Central memory CD8-positive, alpha-beta T cell (primary cell): ENCODE measurements around the gene ADAMTS1.

Experiments used
- ATAC-seq: fragments of 150-1000 bp; cut with Tn5 transposase; replicated peaks from 2 replicates; pipeline ENCODE4 v1.10.0; 2022; ENCODE audit warnings: mild to moderate bottlenecking, moderate FRiP score, moderate number of reproducible peaks; ENCODE audit not compliant: poor library complexity, severe bottlenecking; ENCODE audit errors: extremely low read depth
- DNase-seq, 2 donors: peaks; one replicate each; pipeline ENCODE4 v3.0.0; 2021; ENCODE audit warnings: low spot score in 2 of 2
- H3K27ac Mint-ChIP-seq: one replicate; pipeline ENCODE4 v1.8.0; 2022; ENCODE audit warnings: low read depth, mild to moderate bottlenecking, moderate library complexity, mixed read lengths
- H3K27me3 Mint-ChIP-seq: one replicate; pipeline ENCODE4 v1.8.0; 2022; ENCODE audit warnings: mixed read lengths
- H3K36me3 Mint-ChIP-seq: one replicate; pipeline ENCODE4 v1.8.0; 2022; ENCODE audit warnings: mild to moderate bottlenecking, moderate library complexity, mixed read lengths; ENCODE audit not compliant: insufficient read depth
- H3K4me1 Mint-ChIP-seq: one replicate; pipeline ENCODE4 v1.8.0; 2022; ENCODE audit warnings: mixed read lengths
- H3K4me3 Mint-ChIP-seq: one replicate; pipeline ENCODE4 v1.8.0; 2022; ENCODE audit warnings: mild to moderate bottlenecking, moderate library complexity, mixed read lengths
- H3K9me3 Mint-ChIP-seq: one replicate; pipeline ENCODE4 v1.8.0; 2022; ENCODE audit warnings: mixed read lengths

ADAMTS1 gene

DNA sequence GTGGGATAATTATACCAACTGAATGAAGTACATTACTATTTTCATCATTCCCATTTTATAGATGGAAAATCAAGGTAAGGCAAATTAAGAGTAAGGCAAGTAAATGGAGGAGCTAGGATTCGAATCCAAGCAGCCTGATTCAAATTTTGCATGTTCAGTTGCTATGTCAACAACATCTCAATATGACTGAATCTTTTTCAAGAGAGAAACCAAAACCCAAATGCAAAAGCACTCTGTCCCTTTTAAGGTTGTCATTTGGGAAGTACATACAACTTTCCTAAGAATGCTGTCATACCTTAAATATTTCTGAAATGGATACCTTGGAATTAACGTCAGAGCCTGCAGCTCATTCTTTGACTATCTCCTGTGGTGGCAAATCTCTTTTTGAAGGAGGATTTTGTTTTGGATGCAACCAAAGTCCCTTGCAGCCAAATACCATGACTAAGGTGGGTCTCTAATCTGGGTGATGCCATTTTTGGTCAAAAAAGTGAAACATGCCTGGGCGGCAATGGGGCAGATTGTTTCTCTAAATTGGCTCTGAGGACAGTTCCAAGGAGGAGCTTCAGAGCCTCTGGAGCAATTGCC, 25.4 kb downstream of the ADAMTS1 start:
- Mint-ChIP-seq H3K27ac (no peak overlapping the region), H3K36me3 (no peaks in the 10 kb centered on the region), H3K9me3 (peaks cover 7% of the 10 kb centered on the region), H3K27me3 (no peaks in the 10 kb centered on the region), H3K4me3 (no peak overlapping the region), H3K4me1 (no peaks in the 10 kb centered on the region)
- ATAC-seq: no peak
- no peak for DNase-seq

DNA sequence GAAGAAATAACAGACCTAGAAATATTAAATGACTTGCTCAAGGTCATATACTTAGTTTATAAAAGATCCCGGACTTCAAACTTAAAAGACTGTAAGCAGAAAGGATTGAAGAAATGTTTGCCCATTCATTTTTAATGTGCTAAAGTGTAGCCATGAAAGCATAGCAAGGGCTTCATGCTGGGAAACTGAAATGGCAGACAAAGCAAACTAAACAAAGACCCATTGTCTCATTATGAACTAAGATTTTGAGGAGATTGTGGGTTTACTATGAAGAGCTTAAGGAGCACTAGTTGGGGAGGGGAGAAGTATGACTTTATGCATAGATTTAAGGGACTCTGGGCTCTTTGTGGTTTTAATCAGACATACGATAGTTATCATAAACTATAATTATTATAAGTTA, 26.3 kb downstream of the ADAMTS1 start:
- Mint-ChIP-seq H3K9me3 (peaks cover 7% of the 10 kb centered on the region), H3K4me1 (no peaks in the 10 kb centered on the region), H3K36me3 (no peaks in the 10 kb centered on the region), H3K4me3 (no peak overlapping the region), H3K27me3 (no peaks in the 10 kb centered on the region), H3K27ac (no peak overlapping the region)
- no peak for ATAC-seq
- DNase-seq: no peak

DNA sequence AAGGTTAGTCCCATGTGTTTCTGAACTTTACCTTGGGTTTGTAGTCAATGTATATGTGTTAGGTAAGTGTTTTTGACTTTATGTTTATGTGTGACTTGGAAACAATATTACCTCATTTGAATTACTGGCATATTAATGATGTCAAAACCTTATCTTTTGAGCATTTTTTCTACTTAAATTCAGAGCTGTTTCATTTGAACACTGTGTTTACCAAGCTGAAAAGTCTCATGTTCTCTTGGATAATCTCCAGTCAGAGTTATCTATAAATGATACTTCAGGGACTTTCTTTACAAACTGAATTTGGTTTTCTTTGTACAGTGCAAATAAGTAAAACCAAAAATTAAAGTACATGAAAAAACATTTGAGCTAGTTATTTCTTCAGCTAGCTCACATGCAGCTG, 30.0 kb downstream of the ADAMTS1 start:
- Mint-ChIP-seq H3K4me3 (no peak overlapping the region), H3K27me3 (no peaks in the 10 kb centered on the region), H3K36me3 (no peaks in the 10 kb centered on the region), H3K9me3 (no peaks in the 10 kb centered on the region), H3K4me1 (no peaks in the 10 kb centered on the region), H3K27ac (no peak overlapping the region)
- DNase-seq: no peak
- ATAC-seq: no peak

DNA sequence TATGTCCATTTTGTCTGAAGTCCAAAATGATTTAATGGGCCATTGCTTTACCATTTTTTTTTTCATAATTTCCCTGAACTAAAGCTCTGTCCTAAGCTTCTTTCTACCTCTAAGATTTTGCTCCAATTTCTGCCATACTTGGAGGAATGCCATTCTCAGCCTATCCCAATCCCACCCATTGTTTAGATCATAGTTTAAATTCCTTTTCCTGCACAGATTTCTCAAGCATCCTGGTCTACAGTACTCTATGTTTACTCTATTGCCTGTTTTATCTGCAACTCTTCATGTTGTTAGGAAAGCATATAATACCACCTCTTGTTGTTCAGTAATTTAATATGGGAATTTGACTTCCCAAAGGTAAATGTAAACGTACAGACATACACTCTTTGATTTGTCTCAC, 30.8 kb downstream of the ADAMTS1 start:
- no peaks in the 10 kb centered on the region for H3K4me1 Mint-ChIP-seq
- H3K27ac Mint-ChIP-seq: no peak overlapping the region
- DNase-seq: no peak
- no peaks in the 10 kb centered on the region for H3K9me3 Mint-ChIP-seq
- H3K27me3 Mint-ChIP-seq: no peaks in the 10 kb centered on the region
- H3K4me3 Mint-ChIP-seq: no peak overlapping the region
- ATAC-seq: no peak
- no peaks in the 10 kb centered on the region for H3K36me3 Mint-ChIP-seq

DNA sequence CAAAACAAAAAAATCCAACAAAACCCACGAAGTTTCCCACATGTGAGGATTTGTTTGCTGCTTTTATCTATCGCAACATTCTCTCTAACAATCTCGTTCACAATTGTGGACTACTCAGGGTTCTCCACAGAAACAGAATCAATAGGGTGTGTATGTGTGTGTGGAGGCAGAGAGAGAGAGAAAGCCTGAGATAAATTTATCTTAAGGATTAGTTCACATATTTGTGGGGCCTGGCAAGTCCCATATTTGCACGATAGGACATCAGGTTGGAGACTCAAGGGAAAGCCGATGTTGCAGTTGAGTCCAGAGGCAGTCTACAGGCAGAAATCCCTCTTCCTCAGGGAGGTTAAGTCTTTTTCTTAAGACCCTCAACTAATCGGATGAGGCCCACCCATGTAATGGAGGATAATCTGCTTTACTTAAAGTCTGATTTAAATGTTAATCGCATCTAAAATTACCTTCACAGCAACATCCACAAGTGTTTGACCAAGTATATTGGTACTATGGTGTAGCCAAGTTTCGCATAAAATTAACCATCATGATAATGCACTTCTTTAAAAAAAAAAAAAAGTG, 31.7 kb downstream of the ADAMTS1 start:
- H3K36me3 Mint-ChIP-seq: no peaks in the 10 kb centered on the region
- H3K27ac Mint-ChIP-seq: no peak overlapping the region
- no peak overlapping the region for H3K4me3 Mint-ChIP-seq
- ATAC-seq: no peak
- H3K9me3 Mint-ChIP-seq: no peaks in the 10 kb centered on the region
- DNase-seq: no peak
- H3K4me1 Mint-ChIP-seq: no peaks in the 10 kb centered on the region
- H3K27me3 Mint-ChIP-seq: no peaks in the 10 kb centered on the region

DNA sequence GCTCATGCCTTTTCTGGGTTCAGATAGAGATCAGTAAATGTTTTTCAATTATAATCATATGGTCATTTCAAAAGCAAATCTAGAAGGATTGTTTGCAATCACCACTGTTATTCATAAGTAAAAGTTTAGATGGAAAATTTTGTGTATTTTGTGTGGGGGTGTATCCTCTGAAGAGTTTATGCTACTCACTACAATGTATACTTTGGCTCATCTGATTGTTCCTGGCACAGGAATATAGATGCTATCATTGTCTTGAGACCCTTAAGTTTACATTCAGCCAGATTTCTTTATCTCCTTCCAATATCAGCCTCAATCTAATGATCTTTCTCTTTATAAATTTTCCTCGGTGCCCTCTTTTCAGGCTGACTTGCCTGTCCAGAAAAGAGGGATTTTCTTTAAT, 33.0 kb downstream of the ADAMTS1 start:
- no peak for DNase-seq
- no peaks in the 10 kb centered on the region for H3K4me1 Mint-ChIP-seq
- no peaks in the 10 kb centered on the region for H3K36me3 Mint-ChIP-seq
- no peak overlapping the region for H3K27ac Mint-ChIP-seq
- no peaks in the 10 kb centered on the region for H3K27me3 Mint-ChIP-seq
- ATAC-seq: no peak
- H3K4me3 Mint-ChIP-seq: no peak overlapping the region
- no peaks in the 10 kb centered on the region for H3K9me3 Mint-ChIP-seq

DNA sequence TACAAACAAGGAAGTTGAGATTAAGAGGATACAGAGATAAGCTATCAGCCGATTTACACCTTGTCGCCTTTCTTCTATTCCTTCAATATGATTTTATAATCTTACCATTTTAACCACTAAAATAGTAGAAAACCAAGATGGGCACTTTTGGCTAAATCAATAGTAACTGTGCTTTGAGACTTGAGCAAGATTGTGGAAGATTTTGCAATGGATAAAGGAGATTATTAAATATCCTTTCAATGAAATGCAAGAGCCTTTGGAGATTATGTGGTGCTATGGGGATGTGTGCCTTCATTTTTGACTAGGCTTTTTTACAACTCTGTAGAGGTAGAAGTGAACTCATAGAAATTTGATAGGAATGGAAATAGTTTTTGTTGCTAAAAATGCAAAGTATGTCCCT, 33.7 kb downstream of the ADAMTS1 start:
- Mint-ChIP-seq H3K27me3 (no peaks in the 10 kb centered on the region), H3K4me3 (no peak overlapping the region), H3K27ac (no peak overlapping the region), H3K9me3 (no peaks in the 10 kb centered on the region), H3K36me3 (no peaks in the 10 kb centered on the region), H3K4me1 (no peaks in the 10 kb centered on the region)
- no peak for DNase-seq
- no peak for ATAC-seq

DNA sequence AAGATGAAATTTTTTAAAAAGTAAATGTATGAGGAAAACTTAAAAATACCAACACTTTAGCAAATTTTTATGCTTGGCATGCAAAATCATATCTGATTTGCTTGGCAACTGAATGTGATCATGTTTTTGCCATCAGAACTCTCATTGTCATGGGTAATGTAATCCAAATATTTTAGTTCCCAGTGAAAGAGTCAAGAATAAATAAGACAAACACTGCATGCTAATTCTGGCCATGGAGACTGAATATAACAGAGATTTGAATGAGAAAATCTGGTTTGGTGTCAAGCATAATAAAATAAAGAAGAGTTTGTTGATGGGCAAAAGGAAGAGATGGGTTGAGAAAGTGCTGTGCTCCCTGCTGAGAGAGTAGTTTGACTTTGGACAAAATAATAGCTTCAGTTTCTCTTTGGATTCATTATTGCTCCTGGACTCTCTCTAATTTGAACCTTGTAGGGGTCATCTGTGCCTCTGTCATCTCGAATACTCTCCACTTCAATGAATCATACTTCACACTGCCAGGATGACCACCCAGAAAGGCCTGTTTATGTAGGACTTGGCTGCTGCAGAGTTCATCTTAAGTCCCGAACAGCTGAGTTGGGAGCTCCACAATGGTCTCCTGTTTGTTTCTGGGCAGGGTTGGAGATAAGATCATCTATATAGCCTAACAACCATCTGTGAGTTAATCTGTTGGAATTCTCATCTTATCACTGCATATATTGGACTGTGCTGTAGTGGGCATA, 34.4 kb downstream of the ADAMTS1 start:
- Mint-ChIP-seq H3K27ac (no peak overlapping the region), H3K4me3 (no peak overlapping the region), H3K36me3 (no peaks in the 10 kb centered on the region), H3K27me3 (no peaks in the 10 kb centered on the region), H3K4me1 (no peaks in the 10 kb centered on the region), H3K9me3 (no peaks in the 10 kb centered on the region)
- DNase-seq (no peak), ATAC-seq (no peak)

DNA sequence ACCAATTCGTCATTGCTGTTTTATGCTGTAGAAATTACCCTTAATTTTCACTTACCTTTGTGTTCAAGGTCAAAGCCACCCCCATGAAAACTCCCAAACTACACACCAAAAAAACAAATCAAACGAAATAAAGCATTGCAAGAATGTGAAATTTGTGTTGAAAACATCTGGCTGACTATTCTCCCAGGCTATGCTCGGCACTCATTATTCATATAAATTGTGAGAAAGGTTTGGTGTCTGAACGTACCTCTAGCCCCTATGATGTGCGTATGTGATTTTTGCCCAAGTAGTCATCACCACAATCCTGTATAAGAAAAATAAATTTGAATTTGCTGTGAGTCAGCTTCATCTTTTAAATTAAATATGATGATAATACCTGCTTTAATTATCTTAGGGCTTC, 34.9 kb downstream of the ADAMTS1 start:
- Mint-ChIP-seq H3K36me3 (no peaks in the 10 kb centered on the region), H3K9me3 (no peaks in the 10 kb centered on the region), H3K4me1 (no peaks in the 10 kb centered on the region), H3K4me3 (no peak overlapping the region), H3K27me3 (no peaks in the 10 kb centered on the region), H3K27ac (no peak overlapping the region)
- ATAC-seq (no peak), DNase-seq (no peak)

DNA sequence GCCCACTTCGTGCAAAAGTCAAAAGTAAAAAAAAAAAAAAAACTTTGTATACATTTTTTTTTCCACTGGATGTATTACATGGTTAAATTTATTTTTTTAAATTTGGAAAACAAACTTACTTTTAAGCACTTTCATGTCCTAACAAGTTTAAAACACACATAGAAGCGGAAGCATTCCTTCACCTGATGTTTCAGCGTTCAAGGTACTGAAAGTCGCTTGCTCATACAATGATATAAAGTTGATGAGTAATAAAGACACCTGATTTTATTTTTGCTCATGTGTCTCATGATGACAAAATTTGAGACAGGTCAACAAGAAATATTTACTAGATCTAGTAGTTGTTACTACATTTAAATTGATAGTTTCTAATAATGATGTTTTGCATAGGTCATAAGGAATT, 35.5 kb downstream of the ADAMTS1 start:
- Mint-ChIP-seq H3K4me1 (no peaks in the 10 kb centered on the region), H3K4me3 (no peak overlapping the region), H3K36me3 (no peaks in the 10 kb centered on the region), H3K9me3 (no peaks in the 10 kb centered on the region), H3K27ac (no peak overlapping the region), H3K27me3 (no peaks in the 10 kb centered on the region)
- ATAC-seq (no peak), DNase-seq (no peak)

DNA sequence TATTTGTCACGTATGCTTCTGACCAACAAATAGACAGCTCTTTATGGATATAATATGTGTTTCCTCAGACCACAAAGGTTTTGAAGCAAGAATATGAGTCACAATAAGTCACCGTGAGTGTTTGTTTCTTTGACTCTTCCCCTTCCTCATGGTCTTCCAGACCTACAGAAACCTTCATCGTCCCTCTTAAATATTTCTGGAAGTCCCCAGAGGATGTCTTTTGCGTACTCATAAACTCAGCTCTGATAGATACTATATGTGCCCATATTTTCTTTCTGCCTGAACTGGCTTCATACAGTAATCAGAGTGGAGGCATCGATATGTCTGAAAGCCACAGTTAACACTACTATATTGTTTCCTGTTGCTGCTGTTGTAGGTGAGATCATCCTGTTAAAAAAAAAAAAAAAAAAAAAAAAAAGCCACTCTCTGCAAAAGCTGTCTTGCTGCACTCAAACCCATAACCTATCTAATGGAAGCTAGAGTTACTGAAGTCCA, 38.4 kb downstream of the ADAMTS1 start:
- no peaks in the 10 kb centered on the region for H3K27me3 Mint-ChIP-seq
- DNase-seq (no peak), ATAC-seq (no peak)
- H3K4me1 Mint-ChIP-seq: no peaks in the 10 kb centered on the region
- no peaks in the 10 kb centered on the region for H3K36me3 Mint-ChIP-seq
- peaks cover 5% of the 10 kb centered on the region for H3K9me3 Mint-ChIP-seq
- H3K27ac Mint-ChIP-seq: no peak overlapping the region
- no peak overlapping the region for H3K4me3 Mint-ChIP-seq

DNA sequence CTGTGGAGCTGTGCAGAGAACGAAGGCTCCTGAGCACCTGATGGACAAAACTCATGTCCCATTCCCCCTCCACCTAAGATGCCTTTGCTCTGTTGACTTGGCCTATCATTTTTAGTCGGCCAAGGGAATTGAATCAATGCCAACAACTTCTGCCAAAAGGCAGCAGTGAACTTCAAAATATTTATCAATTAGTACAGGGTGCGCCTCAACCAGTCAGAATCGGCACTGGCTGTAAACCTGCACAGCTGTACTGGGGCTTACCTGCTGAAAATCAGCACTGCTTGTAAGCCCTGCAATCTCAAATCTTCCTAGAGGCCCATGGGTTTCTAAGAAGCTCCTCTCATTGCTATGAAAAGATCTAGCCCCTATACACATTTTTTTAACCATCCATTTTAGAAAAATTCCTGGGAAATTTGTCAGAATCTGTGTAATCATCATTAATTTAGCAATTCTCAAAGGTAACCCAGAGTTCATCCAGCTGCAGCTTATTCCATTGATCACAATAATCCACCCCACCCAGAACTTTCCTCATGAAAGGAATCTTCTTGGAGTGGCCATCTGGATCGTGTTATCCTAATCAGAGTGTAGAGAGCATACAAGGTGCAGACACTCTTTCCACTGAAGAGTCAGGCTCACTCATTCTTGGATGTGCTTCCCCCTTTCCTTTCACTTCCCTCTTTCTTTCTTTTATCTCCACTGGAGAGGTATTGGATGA, 40.2 kb downstream of the ADAMTS1 start:
- no peak for DNase-seq
- Mint-ChIP-seq H3K36me3 (no peaks in the 10 kb centered on the region), H3K27me3 (no peaks in the 10 kb centered on the region), H3K4me3 (no peak overlapping the region), H3K9me3 (peaks cover 5% of the 10 kb centered on the region), H3K4me1 (no peaks in the 10 kb centered on the region), H3K27ac (no peak overlapping the region)
- no peak for ATAC-seq

DNA sequence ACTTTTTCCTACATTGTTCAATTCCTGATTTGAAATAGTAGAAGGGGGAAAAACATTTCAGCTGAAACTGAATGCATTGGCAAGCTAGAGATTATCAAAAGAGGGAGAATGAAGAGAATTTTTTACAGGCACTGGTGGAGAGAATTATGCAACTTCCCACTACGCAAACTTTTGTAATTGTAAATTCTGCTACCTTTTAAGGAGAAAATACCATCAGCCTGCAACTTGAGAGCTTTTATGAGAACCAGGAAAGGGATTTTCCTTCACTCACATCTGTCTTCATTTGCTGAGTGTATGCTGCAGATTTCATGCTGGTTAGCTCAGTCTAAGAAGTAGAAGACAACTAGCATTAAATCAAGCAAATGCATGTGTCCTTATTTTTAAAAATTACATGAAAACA, 43.7 kb downstream of the ADAMTS1 start:
- Mint-ChIP-seq H3K27me3 (no peaks in the 10 kb centered on the region), H3K27ac (no peak overlapping the region), H3K4me3 (no peak overlapping the region), H3K36me3 (no peaks in the 10 kb centered on the region), H3K4me1 (no peaks in the 10 kb centered on the region), H3K9me3 (peaks cover 5% of the 10 kb centered on the region)
- ATAC-seq (no peak), DNase-seq (no peak)
